ENCODE results near the gene SNN. TPM values are rescaled to one million over a fixed set of nuclear protein-coding genes. Genes with fewer than 3 reads are reported as not detected.

The SNN gene
- total RNA-seq, 1 donor from 2014 or later, result 80.6 TPM

DNA sequence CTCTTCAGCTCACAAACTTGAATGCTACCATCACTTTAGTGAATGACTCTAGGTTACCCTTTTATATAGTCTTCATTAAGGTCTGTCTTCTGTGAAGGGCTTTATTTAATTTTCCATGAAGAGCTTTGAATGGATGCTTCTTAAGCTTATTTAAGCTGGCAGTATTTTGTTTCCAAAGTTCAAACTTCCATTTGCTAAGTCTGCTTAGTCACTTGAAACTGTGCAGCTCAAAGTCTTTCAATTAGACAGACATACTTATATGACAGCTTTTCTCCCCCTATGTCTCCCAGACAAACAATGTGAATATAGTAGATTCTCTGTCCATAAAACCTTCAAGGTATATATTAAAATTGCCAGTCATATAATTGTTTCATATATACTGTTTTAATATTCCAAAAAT is 50.9 kb downstream of the SNN start:
- H3K27me3 Mint-ChIP-seq, result no peaks in the 10 kb centered on the region
- no peaks in the 10 kb centered on the region for H3K9me3 Mint-ChIP-seq (ENCODE audit: low read depth)
- peaks cover 25% of the 10 kb centered on the region for H3K36me3 Mint-ChIP-seq (ENCODE audit: insufficient read depth)
- DNase-seq (ENCODE audit: low spot score, unreplicated experiment), result no peak
- no peak overlapping the region for H3K27ac Mint-ChIP-seq
- H3K4me3 Mint-ChIP-seq (ENCODE audit: low read depth), result no peak overlapping the region
- TF ChIP-seq CTCF (IDR thresholded peaks at IDR 0.05; ENCODE audit: unreplicated experiment), result no peak
- H3K4me1 Mint-ChIP-seq (ENCODE audit: low read depth), result peaks cover 12% of the 10 kb centered on the region

GRCh38 chr16:11719762-11720161 is 51.5 kb downstream of the SNN start:
- TF ChIP-seq CTCF (IDR thresholded peaks at IDR 0.05; ENCODE audit: unreplicated experiment), result no peak
- DNase-seq (ENCODE audit: low spot score, unreplicated experiment), result no peak
- Mint-ChIP-seq H3K4me3 (ENCODE audit: low read depth) (no peak overlapping the region), H3K36me3 (ENCODE audit: insufficient read depth) (peaks cover 24% of the 10 kb centered on the region), H3K27me3 (no peaks in the 10 kb centered on the region), H3K4me1 (ENCODE audit: low read depth) (peaks cover 12% of the 10 kb centered on the region), H3K9me3 (ENCODE audit: low read depth) (no peaks in the 10 kb centered on the region), H3K27ac (no peak overlapping the region)

- Mint-ChIP-seq H3K27me3 (no peaks in the 10 kb centered on the region), H3K4me1 (ENCODE audit: low read depth) (peaks cover 4% of the 10 kb centered on the region), H3K9me3 (ENCODE audit: low read depth) (no peaks in the 10 kb centered on the region), H3K36me3 (ENCODE audit: insufficient read depth) (peaks cover 27% of the 10 kb centered on the region), H3K27ac (peak overlapping the region; percentile 67), H3K4me3 (ENCODE audit: low read depth) (no peak overlapping the region)
- DNase-seq (ENCODE audit: low spot score, unreplicated experiment), result no peak
- no peak for TF ChIP-seq CTCF (IDR thresholded peaks at IDR 0.05; ENCODE audit: unreplicated experiment)
Measured at GRCh38 chr16:11721781-11722467, 53.7 kb downstream of the SNN start.

DNA sequence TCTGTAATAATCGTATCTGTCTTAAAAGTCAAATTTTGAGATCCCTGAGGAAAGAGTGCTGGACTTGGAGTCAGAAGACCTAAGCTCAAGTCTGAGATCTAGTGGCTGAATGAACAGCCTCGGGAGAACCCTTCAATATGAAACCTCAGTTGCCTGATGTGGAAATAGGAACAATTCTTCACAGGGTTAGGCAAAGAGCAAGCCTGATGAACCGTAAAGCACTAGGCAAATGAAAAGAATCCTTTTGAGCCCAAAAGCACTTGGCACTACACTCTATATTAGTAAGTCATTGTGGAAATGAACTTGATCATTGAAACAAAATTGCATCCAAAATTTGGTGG is 54.2 kb downstream of the SNN start:
- Mint-ChIP-seq H3K36me3 (ENCODE audit: insufficient read depth) (peaks cover 29% of the 10 kb centered on the region), H3K27me3 (no peaks in the 10 kb centered on the region), H3K9me3 (ENCODE audit: low read depth) (no peaks in the 10 kb centered on the region), H3K27ac (peak overlapping the region; percentile 67), H3K4me1 (ENCODE audit: low read depth) (peaks cover 4% of the 10 kb centered on the region), H3K4me3 (ENCODE audit: low read depth) (no peak overlapping the region)
- no peak for DNase-seq (ENCODE audit: low spot score, unreplicated experiment)
- TF ChIP-seq CTCF (IDR thresholded peaks at IDR 0.05; ENCODE audit: unreplicated experiment), result no peak

DNA sequence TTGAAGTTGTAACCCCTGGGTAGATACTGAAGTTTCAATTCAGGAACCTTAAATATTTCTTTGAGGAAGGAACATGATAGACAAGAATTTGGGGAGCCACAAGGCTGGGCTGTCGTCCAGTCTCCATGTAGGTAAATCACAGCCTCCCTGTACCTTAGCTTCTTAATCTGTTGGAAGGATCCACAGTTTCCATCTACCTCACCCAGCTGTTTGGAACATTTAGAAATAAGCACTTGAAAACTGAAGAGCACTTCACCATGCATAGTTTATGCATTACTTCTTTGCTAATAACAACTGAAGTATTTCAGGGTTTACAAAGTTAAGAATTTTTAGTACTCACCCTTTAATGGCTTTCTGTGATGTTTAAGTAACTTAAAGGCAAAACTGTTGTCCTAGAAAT is 57.2 kb downstream of the SNN start:
- no peak for DNase-seq (ENCODE audit: low spot score, unreplicated experiment)
- H3K4me1 Mint-ChIP-seq (ENCODE audit: low read depth), result peaks cover 6% of the 10 kb centered on the region
- no peaks in the 10 kb centered on the region for H3K9me3 Mint-ChIP-seq (ENCODE audit: low read depth)
- H3K27me3 Mint-ChIP-seq, result no peaks in the 10 kb centered on the region
- H3K27ac Mint-ChIP-seq, result peak overlapping the region; percentile 42
- no peak overlapping the region for H3K4me3 Mint-ChIP-seq (ENCODE audit: low read depth)
- no peak for TF ChIP-seq CTCF (IDR thresholded peaks at IDR 0.05; ENCODE audit: unreplicated experiment)
- peaks cover 32% of the 10 kb centered on the region for H3K36me3 Mint-ChIP-seq (ENCODE audit: insufficient read depth)
